ENCODE measurements around the gene ZRANB1.
A peak's percentile ranks its signal among the peaks of the same experiment; 100 is the strongest.

ZRANB1 gene

DNA sequence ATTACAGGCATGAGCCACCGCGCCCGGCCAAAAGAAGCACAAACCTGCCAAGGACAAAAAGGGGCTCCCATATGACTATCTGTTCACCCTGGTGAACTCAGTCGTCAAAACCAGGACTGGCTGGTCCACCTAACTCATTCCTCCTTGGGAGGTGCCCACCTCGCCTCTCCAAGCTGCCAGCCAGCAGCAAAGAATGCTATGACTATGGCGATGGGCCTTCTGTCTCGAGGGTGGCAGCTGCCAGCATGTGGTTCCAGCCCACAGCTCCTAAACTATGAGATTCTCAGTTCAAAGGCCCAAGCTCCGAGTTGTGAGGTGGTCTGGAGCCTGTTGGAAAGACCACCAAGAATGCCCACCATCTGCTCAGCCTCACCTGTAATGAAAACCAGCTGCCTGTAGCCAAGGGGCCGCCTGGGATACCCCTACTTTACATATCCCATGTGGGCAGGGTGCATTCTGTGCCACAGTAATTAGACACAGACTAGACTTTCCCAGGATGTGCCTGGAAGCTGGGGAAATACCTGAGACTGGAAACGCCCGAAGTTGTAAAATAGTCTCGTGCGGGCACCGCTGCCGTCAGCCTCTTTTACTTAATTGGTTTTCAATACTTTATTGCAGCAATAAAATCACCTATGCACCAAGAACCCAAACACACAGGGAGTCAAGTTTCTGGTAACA lies 71.1 kb downstream of the ZRANB1 start:
- TF ChIP-seq ZFX (IDR thresholded peaks at IDR 0.05) (no peak), CTCF (conservative IDR thresholded peaks at IDR 0.05) (no peak)
- H3K27ac ChIP-seq = no peak overlapping the region

- H3K27ac ChIP-seq = no peak overlapping the region; the same call in 1 of the 2 replicates
- no peak for TF ChIP-seq CTCF (conservative IDR thresholded peaks at IDR 0.05)
- TF ChIP-seq ZFX (IDR thresholded peaks at IDR 0.05) = no peak
Observed at GRCh38 chr10:125013529-125013872, 71.6 kb downstream of the ZRANB1 start.

GRCh38 chr10:125014086-125014830 lies 72.3 kb downstream of the ZRANB1 start:
- TF ChIP-seq ZFX (IDR thresholded peaks at IDR 0.05) = no peak
- TF ChIP-seq CTCF (conservative IDR thresholded peaks at IDR 0.05) = no peak
- H3K27ac ChIP-seq = peak overlapping the region; percentile 31

DNA sequence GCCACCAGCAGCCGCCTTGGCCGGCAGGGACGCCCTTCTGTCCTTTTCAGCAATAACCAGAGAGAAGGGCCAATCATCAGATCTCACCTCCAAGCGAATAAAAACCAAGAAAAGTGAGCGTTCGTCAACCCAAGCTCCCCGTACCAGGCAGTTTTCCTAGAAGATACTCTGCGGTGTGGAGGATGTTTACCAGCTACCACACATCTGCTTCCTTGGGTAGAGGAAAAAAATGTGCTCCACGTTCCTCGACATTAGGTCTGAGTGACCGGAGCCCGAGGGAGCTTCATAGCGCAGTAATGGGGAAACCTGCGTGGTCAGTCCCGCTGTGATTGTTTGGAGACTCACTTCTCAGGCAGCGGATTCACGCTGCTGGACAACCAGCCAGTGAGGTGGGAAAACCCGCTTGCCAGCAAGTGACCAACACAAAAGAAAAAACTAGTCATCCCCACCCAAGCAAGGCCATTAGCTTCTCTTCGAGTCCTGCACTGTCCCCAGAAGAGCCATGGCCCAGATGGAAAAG lies 73.0 kb downstream of the ZRANB1 start:
- TF ChIP-seq CTCF (conservative IDR thresholded peaks at IDR 0.05) = no peak
- no peak for TF ChIP-seq ZFX (IDR thresholded peaks at IDR 0.05)
- peak overlapping the region; percentile 31 for H3K27ac ChIP-seq

DNA sequence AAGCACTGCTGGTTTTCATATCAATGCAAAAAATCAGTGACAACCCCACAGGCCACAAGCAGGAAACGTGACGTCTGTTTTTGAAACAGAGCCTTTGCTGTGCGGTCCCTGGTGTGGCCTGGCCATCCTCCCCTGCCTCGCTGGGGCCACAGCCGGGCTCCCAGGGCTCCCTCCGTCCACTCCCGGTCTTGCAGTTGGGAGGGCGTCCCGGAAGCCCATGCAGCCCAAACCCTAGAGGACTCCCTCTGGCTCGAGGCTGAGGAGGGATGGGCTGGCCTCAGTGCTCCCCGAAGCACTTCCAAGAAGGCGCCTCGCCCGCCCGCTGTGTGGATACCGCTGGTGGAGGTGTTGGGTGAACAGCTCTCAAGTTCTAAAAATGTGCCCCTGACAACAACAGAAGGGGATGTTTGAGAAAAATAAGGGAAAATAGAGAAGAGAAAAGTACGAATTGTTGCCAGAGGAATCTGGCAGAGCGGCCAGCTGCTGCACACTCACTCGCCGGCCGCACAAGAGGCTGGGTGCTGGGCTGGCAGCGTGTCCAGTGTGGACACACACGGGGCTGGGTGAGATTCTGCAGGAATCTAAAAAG lies 73.5 kb downstream of the ZRANB1 start:
- peak overlapping the region; percentile 29 for H3K27ac ChIP-seq
- no peak for TF ChIP-seq CTCF (conservative IDR thresholded peaks at IDR 0.05)
- TF ChIP-seq ZFX (IDR thresholded peaks at IDR 0.05) = no peak

GRCh38 chr10:125016123-125016522 lies 74.2 kb downstream of the ZRANB1 start:
- no peak for TF ChIP-seq ZFX (IDR thresholded peaks at IDR 0.05)
- TF ChIP-seq CTCF (conservative IDR thresholded peaks at IDR 0.05) = no peak
- peak overlapping the region; percentile 29 for H3K27ac ChIP-seq

Measured in C4-2B (cell line).